Left lobe of liver (tissue), 2 donors: ENCODE results near the gene EEF1A2. TPM values are rescaled to one million over a fixed set of nuclear protein-coding genes. Genes with fewer than 3 reads are reported as not detected.
"Not testable (repeated sequence)": the region's sequence is repeated elsewhere in the genome, so short reads cannot be mapped to it uniquely, and the experiment has no call there.

ENCODE experiments used
- ATAC-seq: fragments of 200-7000 bp; cut with Tn5 transposase; one replicate; pipeline ENCODE4 v1.9.1; 2020; ENCODE audit warnings: mild to moderate bottlenecking, moderate library complexity
- DNase-seq: peaks from one replicate; pipeline ENCODE4 v3.0.0-alpha.2; 2020; ENCODE audit warnings: low spot score
- total RNA-seq: library from RNA; stranded (reverse); gene quantifications from one replicate; pipeline ENCODE4 v1.2.1, GENCODE V29; 2021
- donor health status: DM: no; HTN: no; CAD: no; lungs with moderate emphysema.
- donor health status: DM: no; HTN: yes; CAD: no.

EEF1A2 gene
- total RNA-seq, 1 donor from 2014 or later: 0.73 TPM

DNA sequence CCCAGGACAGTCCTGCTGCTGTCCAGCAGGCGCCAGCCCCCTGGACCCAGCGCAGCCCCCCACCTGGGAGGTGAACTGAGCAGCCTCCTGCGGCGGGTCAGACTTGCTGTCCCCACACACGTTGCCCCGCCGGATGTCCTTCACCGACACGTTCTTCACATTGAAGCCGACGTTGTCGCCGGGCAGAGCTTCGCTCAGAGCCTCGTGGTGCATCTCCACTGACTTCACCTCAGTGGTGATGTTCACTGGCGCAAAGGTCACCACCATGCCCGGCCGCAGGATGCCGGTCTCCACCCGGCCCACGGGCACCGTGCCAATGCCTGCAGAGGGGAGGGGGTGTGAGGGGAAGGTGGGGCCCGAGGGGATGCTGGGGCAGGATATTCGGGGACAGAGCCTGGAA is 8.5 kb downstream of the EEF1A2 start:
- DNase-seq (no peak), ATAC-seq (no peak)

DNA sequence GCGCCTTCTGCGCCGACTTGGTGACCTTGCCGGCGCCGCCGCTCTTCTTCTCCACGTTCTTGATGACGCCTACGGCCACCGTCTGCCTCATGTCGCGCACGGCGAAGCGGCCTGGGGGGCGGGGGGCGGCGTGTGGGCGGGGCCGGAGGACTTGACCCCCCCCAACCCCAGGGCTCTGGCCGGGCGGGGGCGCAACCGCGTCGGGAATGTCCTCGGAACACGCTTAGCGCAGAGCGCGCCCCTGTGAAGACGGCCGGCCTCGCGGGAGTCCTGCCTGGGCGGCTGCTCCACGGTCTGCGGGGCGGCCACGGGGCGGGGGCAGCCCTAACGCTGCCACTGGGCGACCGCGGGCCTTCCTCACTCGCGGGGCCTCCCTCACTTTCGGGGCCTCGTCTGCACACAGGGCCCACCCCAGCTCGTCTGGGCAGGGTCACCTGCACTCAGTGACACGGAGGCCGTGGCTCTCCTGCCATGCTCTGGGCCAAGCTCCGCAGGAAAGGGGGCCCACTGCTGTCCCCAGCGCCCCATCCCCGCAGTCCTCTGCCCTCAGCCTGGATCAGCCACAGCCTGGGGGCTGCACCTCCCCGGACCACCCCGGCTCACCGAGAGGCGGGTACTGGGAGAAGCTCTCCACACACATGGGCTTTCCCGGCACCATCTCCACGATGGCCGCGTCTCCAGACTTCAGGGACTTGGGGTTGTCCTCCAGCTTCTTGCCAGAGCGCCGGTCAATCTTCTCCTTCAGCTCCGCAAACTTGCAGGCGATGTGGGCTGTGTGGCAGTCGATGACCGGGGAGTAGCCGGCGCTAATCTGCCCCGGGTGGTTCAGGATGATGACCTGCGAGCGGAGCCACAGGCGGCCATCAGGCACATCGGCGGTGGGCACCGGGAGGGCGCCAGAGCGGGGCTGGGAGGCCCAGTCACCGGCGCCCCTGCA is 10.3 kb downstream of the EEF1A2 start:
- ATAC-seq: no peak

DNA sequence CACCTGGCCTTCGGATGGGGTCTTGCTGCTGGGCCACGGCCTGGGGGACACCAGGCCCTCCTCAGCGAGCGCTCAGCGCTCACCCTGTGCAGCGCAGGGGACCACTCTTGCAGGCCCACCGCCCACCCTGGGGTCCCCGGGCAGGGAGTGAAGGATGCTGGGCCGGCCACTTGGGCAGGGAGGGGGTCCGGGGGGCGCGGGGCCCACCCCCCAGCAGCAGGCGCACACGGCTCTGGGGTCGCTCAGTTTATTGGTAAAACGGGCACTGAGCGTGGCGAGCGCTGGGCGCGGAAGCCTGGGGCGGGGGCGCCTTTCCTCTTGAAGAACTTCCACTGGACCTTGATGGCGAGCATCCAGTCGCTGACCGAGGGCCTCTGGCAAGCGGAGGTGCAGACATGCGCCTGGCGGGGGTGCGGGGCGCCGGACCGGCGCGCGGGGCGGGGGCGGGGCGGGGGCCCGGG is 11.1 kb downstream of the EEF1A2 start:
- no peak for DNase-seq
- ATAC-seq: no peak

More for the DNA sequence above, 10.3 kb downstream of the EEF1A2 start:
- no peak for DNase-seq

DNA sequence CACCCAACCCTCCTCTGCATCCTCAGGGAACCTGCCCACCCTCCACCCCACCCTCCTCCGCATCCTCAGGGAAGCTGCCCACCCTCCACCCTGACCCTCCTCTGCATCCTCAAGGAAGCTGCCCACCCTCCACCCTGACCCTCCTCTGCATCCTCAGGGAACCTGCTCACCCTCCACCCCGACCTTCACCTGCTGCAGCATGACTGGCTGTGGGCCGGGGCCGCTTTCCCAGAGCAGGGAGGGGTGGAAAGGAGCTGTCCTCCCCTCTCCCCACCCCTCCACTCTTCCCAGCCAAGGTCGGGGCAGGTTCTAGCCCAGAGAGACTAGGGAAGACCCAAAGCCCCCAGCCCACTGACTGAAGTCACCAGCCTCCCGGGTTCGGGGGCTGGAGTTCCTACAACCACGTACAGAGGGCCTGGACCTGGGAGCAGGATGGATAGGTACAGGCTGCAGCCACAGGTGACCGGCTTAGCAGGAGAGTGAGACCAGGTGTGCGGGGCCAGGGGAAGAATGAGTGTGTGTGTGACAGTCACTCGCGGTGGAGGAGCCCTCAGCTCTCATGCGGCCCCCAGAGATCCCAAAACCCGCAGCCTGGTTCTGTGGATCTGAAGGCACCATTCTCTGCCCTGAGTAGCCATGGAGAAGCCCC is 11.6 kb downstream of the EEF1A2 start:
- ATAC-seq (no peak), DNase-seq (no peak)

DNA sequence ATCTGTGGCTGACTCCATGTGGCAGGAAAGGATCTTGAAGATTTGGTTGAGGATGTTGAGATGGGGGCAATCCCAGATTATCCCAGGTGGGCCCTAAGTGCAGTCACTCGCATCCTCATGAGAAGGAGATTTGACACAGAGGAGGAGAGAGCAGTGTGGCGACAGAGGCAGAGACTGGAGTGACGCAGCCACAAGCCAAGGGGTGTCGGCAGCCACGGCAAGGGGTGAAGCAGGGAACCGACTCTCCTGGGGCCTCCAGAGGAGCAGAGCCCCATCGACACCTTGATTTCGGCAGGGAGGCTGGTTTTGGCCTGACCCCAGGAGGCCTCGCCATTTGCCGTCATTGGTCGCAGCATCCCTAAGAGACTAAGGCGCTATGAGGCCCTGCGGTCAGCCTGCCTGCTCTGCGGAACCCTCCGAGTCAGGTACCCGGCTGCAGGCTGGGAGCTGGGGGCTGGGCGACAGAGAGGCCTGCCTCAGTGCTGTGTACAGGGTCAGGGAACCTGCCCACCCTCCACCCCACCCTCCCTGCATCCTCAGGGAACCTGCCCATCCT is 12.5 kb downstream of the EEF1A2 start:
- DNase-seq (no peak), ATAC-seq (no peak)

DNA sequence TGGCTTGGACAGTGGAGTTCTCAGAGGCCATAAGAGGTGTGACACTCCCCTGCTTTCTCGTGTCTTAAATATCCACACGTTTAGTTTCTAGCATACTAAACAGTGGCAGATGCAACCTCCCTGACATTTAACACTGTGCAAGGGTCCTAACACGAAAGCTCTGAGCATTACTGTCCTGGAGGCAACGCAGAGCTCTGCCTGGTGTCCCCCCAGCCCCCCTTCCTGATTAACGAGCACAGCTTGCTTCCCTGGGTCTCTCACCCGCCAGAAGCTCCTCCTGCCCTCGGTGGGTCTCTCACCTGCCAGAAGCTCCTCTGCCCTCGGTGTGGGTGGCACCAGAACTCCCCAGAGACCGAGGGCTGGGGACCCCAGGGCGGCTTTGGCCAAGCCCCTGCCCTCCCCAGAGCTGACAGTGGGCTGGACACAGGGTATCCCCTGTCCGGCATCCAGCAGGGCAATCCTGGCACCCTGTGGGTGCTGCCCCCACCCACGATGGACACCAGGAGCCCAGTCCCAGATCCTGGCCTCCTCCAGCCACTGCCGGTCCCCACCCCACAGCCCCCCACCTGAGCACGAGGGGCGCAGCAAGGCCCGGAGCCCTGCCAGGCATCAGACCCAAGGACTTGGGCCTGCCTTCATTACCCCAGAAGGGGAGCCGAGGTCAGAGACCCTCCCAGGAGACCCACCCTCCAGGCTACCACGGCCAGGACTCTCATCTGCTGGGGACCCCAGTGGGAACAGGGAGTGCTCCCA is 14.1 kb downstream of the EEF1A2 start:
- ATAC-seq: no peak
- no peak for DNase-seq

DNA sequence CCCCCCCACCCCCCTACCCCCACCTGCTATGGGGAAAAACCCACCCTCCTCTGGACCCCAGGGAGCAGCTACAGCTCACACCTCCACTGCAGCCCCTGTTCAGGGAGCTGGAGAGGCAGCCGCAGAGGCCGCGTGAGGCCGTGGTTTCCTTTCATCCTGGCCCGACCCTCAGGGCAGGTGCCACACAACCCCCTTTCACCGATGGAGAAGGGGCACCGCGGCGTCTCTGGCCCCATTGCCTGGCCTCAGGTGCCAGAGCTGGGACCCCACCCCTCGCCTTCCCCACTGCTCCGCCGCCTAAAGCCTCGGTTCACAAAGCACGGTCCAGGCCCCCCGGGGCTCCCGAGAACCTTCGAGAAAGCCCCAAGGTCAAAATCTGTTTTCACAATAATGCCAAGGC is 14.6 kb downstream of the EEF1A2 start:
- no peak for DNase-seq
- ATAC-seq: no peak

DNA sequence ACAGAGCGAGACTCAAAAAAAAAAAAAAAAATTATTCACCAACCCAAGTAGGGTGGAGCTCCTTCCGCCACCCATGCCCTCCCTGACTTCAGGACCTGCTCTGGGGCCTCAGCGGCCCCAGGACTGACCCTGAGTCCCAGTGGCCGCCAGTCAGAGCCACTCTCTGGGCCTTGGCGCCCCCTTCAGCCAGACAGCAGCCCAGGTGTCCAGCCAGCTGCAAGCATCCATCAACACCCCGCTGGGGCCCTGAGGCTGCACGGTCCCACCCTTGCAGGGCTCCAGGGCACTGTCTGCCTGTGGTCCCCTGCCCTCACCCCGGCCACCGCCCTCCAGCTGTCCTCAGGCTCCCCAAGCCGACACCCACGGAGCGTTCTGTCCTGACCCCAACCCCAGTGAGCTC is 15.0 kb downstream of the EEF1A2 start:
- DNase-seq (no peak), ATAC-seq (peak; percentile 10)

DNA sequence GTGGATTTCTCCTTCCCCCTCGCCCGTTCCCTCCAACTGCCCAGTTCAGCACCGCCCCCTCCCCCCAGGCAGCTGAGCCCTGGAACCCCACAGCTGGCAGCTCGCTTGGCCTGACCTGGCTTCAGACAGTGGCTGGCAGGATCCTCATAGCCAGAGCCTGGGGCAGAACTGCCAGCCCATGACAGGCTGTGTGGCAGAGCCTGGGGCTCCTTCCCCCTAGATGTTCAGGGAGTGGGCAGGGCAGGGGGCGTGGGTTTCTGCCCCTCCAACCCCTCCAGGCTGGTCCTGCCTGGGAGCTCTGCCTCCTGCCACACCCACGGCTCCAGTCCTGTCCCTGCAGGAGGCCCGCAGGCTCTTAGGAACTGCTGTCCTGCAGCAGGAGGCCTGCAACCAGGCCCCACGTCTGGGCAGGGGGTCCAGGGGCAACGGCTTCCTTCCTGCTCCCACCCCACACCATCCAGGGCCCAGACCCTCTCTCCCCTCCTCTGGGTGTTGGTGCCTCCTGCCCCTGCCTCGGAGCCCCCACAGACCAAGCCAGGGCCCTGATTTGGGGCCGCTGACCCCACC is 16.8 kb downstream of the EEF1A2 start:
- ATAC-seq: no peak
- no peak for DNase-seq

DNA sequence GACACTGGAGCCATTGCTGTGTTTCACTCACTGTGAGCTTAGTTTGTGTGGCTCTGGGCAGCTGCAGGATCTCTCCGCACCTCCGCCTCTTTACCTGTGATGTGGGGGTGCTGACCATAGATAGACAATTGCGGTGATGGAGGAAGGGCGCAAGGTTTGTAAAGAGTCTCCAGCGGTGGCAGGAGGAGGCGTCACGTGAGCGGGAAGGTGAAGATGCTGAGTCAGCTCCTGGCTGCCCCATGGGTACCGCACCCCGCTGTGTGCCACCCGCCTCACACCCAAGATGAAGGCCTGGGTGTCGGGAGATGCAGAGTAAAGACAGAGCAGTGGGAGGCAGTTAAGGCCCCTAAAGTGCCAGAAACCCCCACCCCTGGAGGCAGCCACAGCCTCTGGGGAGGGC is 17.4 kb downstream of the EEF1A2 start:
- no peak for DNase-seq
- no peak for ATAC-seq

DNA sequence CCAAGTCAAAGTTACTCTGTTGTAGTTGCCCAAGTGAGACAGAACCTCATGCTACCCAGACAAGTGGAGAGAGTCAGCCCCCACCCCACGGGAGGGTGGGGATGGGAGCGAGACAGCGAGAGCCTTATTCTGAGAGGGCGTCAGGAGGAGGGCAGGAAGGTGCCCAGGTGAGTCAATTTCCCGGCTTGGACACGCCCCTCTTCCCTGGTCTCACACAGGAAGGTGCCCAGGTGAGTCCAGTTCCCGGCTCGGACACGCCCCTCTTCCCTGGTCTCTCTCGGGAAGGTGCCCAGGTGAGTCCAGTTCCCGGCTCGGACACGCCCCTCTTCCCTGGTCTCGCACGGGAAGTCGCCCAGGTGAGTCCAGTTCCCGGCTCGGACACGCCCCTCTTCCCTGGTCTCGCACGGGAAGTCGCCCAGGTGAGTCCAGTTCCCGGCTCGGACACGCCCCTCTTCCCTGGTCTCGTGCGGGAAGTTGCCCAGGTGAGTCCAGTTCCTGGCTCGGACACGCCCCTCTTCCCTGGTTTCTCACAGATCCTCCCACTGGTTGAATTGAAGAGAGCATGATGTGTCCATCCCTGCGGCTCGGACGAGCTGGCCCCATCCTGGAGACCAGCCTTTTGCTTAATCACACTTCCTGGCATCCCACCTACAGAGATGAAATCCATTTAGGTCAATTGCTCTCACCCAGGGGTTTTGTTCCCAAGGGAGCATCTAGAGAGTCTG is 19.0 kb downstream of the EEF1A2 start:
- not testable (repeated sequence) for ATAC-seq, DNase-seq

DNA sequence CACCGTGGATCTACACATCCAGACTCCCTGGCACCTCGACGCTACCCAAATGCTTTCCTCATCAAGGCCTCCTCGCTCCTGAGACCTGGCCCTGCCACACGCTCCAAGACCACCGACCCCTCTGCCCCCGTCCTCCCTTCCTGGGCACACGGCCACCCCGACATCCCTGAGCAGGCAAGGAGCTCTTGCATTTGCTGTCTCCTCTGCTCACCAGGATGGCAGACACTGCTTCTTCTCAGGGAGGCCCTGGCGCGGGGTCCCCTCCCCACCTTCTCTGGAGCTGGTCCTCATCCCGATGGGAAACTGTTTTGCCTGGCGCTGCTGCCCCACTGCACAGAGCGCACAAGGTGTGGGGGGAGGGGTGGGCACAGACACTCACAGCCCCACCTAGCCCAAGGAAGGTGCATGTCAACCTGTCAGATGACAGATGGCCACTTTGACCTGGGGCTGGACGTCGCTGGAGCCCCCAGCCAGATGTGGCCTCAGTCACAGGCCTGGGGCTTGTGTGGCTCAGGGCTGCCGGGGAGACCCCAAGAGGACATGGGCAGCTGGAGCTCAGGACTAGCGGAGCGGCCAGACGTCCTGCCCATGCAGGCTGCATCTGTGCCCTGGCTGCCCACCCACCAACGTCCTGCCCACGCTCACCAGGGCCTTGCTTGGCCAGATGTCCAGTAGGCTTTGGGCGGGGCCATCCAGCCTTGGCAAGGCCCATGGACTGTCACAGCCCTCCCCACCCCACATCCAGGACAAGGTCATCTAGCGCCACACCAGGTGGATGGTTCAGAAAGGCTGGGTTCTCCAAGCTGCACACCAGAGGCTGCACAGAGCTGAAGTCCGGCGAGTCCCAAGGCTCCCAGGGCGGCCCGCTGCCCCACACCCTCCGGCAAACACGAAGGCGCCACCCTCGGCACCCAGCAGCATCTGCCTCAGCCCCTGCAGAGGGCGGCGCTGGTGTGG is 20.3 kb downstream of the EEF1A2 start:
- ATAC-seq: no peak
- DNase-seq: no peak

DNA sequence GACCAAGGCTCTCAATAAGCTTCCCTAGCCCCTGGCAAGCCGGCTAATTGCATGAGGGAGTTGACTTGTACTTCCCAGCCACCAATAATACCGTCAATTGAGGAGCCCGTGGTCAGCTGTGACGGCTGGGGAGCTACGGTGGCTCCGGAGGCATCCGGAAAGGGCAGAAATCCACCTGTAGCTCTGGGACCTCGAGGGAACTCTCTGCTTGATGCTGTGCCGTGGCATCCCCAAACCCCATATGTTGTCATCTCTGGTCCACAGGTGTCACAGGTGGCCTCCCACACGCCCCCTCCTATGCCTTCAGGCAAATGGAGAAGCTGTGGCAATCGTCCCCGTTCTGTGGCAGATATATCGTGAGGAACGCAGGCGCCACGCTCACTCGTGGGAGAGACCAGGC is 20.9 kb downstream of the EEF1A2 start:
- ATAC-seq: no peak
- DNase-seq: no peak

DNA sequence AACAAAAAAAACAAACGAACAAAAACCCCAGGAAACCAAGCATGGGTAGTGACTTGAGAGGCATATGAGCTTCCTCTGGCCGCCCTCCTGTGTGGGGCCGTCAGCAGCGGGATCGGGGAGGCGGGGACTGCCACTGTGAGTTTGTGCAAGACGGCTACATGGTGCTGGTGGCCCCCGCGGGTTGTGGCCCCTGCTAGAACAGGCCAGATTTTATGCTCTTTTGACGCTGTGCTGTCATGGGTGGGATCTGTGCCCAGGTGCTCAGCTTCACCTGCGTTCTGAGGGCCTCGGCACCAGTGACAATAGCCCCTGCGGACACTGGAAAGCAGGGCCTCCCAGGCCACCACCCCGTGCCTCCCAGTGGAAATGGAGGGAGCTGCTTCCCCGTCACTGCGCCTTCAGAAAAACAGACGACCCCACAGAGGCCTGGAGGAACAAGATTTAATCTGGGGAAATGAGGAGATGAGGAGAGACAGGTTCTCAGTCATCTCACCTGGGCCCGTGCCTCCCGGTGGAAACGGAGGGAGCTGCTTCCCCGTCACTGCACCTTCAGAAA is 21.7 kb downstream of the EEF1A2 start:
- DNase-seq (no peak), ATAC-seq (no peak)

DNA sequence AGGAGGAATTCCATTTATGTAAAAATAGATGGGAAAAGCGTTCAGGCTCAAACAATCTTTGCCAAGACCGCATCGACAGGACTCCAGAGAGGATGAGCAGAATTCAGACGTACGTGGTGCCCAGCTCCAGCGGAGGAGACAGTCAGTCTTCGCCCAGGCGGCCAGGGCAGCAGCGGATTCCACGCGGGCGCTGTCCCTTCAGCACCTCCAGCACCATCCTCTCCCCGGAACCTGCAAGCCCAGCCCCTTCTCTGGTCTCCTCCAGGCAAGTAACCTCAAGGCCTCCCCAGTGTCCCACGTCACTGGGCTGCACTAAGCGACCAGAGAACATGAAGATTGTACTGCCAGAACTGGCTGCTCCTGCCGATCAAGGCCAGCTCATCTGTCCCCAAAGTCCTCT is 23.7 kb downstream of the EEF1A2 start:
- ATAC-seq (peak; percentile 37), DNase-seq (no peak)

DNA sequence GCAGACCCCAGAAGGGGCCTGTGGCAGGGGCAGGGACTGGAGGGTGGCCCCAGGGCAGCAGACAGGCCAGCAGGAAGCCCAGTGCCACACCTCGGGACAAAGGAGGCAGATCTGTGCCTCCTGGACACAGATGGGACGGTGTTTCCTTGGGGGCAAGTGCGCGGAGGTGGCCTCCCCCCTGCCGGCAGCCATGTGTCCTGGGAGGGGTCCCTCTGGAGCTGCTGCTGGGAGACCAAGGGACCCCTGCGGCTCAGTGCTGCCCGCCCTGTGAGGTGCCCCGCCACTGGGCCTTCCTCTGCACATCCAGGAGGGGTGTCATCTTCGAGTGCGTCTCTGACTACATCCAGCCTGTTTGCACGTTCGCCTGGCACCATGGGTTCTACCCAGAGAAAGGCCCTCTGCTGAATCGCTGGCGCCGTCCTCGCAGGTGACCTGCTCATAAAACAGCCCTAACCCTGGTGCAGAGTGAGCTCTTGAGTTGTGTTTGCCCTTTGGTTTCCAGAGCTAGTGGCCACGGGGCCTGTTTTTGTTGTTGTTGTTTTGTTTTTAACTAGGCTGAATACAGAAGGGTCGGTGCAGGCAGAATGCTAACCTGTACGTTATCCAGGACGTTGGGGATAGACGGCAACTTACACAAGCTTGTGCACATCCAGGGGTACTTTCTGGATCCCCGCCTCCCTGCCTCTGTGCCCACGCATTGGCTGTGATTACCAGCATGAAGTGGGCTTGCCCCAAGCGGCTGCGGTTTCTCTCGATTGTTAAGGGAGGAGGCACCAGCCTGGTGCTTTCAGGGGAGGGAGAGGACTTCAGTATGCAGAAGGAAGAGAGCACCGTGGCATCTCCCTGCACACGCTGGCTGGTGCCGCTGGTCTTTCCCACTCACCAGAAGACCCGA is 25.1 kb downstream of the EEF1A2 start:
- DNase-seq: no peak
- no peak for ATAC-seq

DNA sequence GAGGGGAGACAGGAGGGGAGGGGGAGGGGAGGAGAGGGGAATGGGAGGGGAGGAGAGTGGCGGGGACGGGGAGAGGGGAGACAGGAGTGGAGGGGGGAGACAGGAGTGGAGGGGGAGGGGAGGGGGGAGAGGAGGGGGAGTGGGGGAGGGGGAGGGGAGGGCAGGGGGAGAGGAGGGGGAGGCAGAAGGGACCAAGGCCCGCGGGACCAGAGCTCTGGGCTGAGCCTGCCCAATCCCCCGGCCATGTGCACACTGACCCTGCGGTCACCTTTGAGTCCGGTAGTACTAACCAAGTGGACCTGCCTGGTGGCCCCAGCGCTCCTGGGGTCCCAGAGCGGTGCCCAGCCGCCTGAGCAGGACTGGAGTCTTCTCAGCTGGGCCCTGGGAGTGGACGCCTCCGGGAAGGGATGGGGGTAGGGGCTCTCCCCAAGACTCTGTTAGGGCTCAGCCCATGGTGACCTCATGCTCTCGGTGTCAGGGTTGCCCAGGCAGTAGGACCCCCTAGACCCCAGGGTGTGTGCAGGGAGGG is 26.0 kb downstream of the EEF1A2 start:
- DNase-seq: no peak
- no peak for ATAC-seq
